HepG2 (cell line): ENCODE data around the gene TFRC. TPM values are rescaled to one million over a fixed set of nuclear protein-coding genes. Genes with fewer than 3 reads are reported as not detected.
A peak's percentile ranks its signal among the peaks of the same experiment; 100 is the strongest.

Source experiments
- ATM ChIP-seq: fragments of 450-650 bp; IDR thresholded peaks from 2 replicates; pipeline ENCODE4 v1.7.1; 2017; ENCODE audit warnings: mild to moderate bottlenecking, borderline replicate concordance
- CSRNP2 ChIP-seq: sonication (generic); formaldehyde crosslinking; conservative IDR thresholded peaks from 2 replicates; pipeline ENCODE4 v1.8.0; 2022; ENCODE audit warnings: low read depth, missing genetic modification reagents
- DMTF1 ChIP-seq: sonication (generic); formaldehyde crosslinking; IDR thresholded peaks from 2 replicates; pipeline ENCODE4 v1.4.0; 2020; ENCODE audit warnings: mild to moderate bottlenecking, missing genetic modification reagents
- ELF1 ChIP-seq: sonication (generic); formaldehyde crosslinking; IDR thresholded peaks from 2 replicates; pipeline ENCODE4 v1.4.0; 2020; ENCODE audit warnings: missing genetic modification reagents
- GATAD1 ChIP-seq: IDR thresholded peaks from 2 replicates; pipeline ENCODE4 v1.6.1; 2016; ENCODE audit warnings: missing genetic modification reagents, missing compliant biosample characterization
- GLMP ChIP-seq: sonication (generic); formaldehyde crosslinking; IDR thresholded peaks from 2 replicates; pipeline ENCODE4 v1.9.0; 2021; ENCODE audit warnings: missing genetic modification reagents, mild to moderate bottlenecking, borderline replicate concordance
- JUNB ChIP-seq: sonication (generic); formaldehyde crosslinking; IDR thresholded peaks from 2 replicates; pipeline ENCODE4 v1.8.0; 2022; ENCODE audit warnings: missing genetic modification reagents, mild to moderate bottlenecking, borderline replicate concordance
- MATR3 ChIP-seq: sonication (generic); formaldehyde crosslinking; IDR thresholded peaks from 2 replicates; pipeline ENCODE4 v1.4.0; 2020; ENCODE audit warnings: missing genetic modification reagents
- MED8 ChIP-seq: sonication (generic); formaldehyde crosslinking; IDR thresholded peaks from 2 replicates; pipeline ENCODE4 v1.8.1; 2023; ENCODE audit warnings: mild to moderate bottlenecking, missing genetic modification reagents; ENCODE audit not compliant: insufficient replicate concordance
- MEIS1 ChIP-seq: sonication (generic); formaldehyde crosslinking; IDR thresholded peaks from 2 replicates; pipeline ENCODE4 v1.9.0; 2021; ENCODE audit warnings: mild to moderate bottlenecking, missing genetic modification reagents, moderate library complexity, borderline replicate concordance
- MTF1 ChIP-seq: sonication (generic); formaldehyde crosslinking; IDR thresholded peaks from 2 replicates; pipeline ENCODE4 v1.5.0; 2020; ENCODE audit warnings: missing genetic modification reagents
- MXD4 ChIP-seq: IDR thresholded peaks from 2 replicates; pipeline ENCODE4 v1.6.1; 2016; ENCODE audit warnings: mild to moderate bottlenecking, missing biosample characterization, missing genetic modification reagents
- RCOR2 ChIP-seq: IDR thresholded peaks from 2 replicates; pipeline ENCODE4 v1.6.1; 2016; ENCODE audit warnings: missing biosample characterization, missing genetic modification reagents
- RXRA ChIP-seq: sonication (generic); formaldehyde crosslinking; IDR thresholded peaks from 2 replicates; pipeline ENCODE4 v1.5.1; 2020; ENCODE audit warnings: missing genetic modification reagents
- THAP8 ChIP-seq: sonication (generic); formaldehyde crosslinking; IDR thresholded peaks from 2 replicates; pipeline ENCODE4 v1.5.1; 2020; ENCODE audit warnings: missing genetic modification reagents, mild to moderate bottlenecking, borderline replicate concordance
- THRA ChIP-seq: sonication (generic); formaldehyde crosslinking; IDR thresholded peaks from 2 replicates; pipeline ENCODE4 v1.4.0; 2020; ENCODE audit warnings: missing genetic modification reagents, borderline replicate concordance
- ZKSCAN5 ChIP-seq: sonication (generic); formaldehyde crosslinking; IDR thresholded peaks from 2 replicates; pipeline ENCODE4 v1.5.1; 2020; ENCODE audit warnings: mild to moderate bottlenecking, missing genetic modification reagents
- ZNF180 ChIP-seq: sonication (generic); formaldehyde crosslinking; IDR thresholded peaks from 2 replicates; pipeline ENCODE4 v1.4.0; 2020; ENCODE audit warnings: low read depth, missing genetic modification reagents, borderline replicate concordance
- ZNF550 ChIP-seq: sonication (generic); formaldehyde crosslinking; IDR thresholded peaks from 2 replicates; pipeline ENCODE4 v1.4.0; 2020; ENCODE audit warnings: mild to moderate bottlenecking, missing genetic modification reagents, borderline replicate concordance
- ZSCAN12 ChIP-seq: sonication (generic); formaldehyde crosslinking; IDR thresholded peaks from 2 replicates; pipeline ENCODE4 v1.9.0; 2021; ENCODE audit warnings: mild to moderate bottlenecking, missing genetic modification reagents
- polyA plus RNA-seq, 8 experiments: library from polyadenylated mRNA; depleted of rRNA in 3 of 8; stranded (reverse) in 7 of 8; unstranded in 1 of 8; fragments of >200 nt; fragmentation: Illumina TruSeq in 4 of 8; extraction: Trizol in 4 of 8; gene quantifications; 2 replicates each; pipeline versions ENCODE4 v1.2.1 to v1.2.3, GENCODE V29; 2011 to 2016; ENCODE audit warnings: low read depth in 4 of 8, missing spikeins in 1 of 8, mixed read lengths in 1 of 8; ENCODE audit not compliant: insufficient read depth in 1 of 8
- total RNA-seq, 5 experiments: library from RNA; depleted of rRNA; stranded (reverse); fragments of >200 nt; fragmentation: Illumina TruSeq; extraction: Trizol; gene quantifications; 2 replicates each; pipeline ENCODE4 v1.2.3, GENCODE V29; 2016; ENCODE audit warnings: low read depth in 1 of 5

TFRC gene
- total and polyA plus RNA-seq, 2 of the 13 experiments (the other 11 are each of a cell fraction or from before 2014, with no cell fraction given) = 188 to 274 TPM

GRCh38 chr3:196081834-196082618, at the start of gene TFRC (continued):
- TF ChIP-seq RXRA (CRISPR knock-in tag) (peak; percentile 84), JUNB (CRISPR knock-in tag) (no peak), ELF1 (CRISPR knock-in tag) (peak; percentile 73), MTF1 (no peak), GLMP (CRISPR knock-in tag) (no peak), ZNF550 (CRISPR knock-in tag) (no peak), GATAD1 (CRISPR knock-in tag) (peak; percentile 87), MED8 (CRISPR knock-in tag) (peak; percentile 93), ZSCAN12 (CRISPR knock-in tag) (no peak), ZNF180 (CRISPR knock-in tag) (no peak), RCOR2 (no peak), ZKSCAN5 (no peak), MXD4 (CRISPR knock-in tag) (peak; percentile 77), MATR3 (CRISPR knock-in tag) (no peak), DMTF1 (CRISPR knock-in tag) (no peak; the same call in 1 of the 2 replicates), THRA (CRISPR knock-in tag) (peak; percentile 69), CSRNP2 (CRISPR knock-in tag) (no peak; the same call in 1 of the 2 replicates), THAP8 (CRISPR knock-in tag) (peak; percentile 58; the same call in 1 of the 2 replicates), ATM (no peak), MEIS1 (CRISPR knock-in tag) (peak; percentile 92)
